ENCODE measurements around the gene KCND3. TPM values are rescaled to one million over a fixed set of nuclear protein-coding genes. Genes with fewer than 3 reads are reported as not detected.

KCND3 gene
- total and polyA plus RNA-seq, 8 donors = 0.87 to 15.8 (median 4.5) TPM

GRCh38 chr1:111795401-111795800 lies 194.1 kb downstream of the KCND3 start:
- no peaks in the 10 kb centered on the region for H3K4me1 ChIP-seq
- DNase-seq = no peak
- H3K27me3 ChIP-seq = peaks cover 0 to 13% (median 0%) of the 10 kb centered on the region in 3 donors
- no peaks in the 10 kb centered on the region for H3K9me3 ChIP-seq
- no peak for TF ChIP-seq POLR2AphosphoS5 (IDR thresholded peaks at IDR 0.05)
- TF ChIP-seq CTCF (IDR thresholded peaks at IDR 0.05) = no peak
- no peak for TF ChIP-seq POLR2A (IDR thresholded peaks at IDR 0.05)
- no peak for TF ChIP-seq EP300 (IDR thresholded peaks at IDR 0.05)
- no peak overlapping the region for H3K27ac ChIP-seq
- whole genome bisulfite sequencing, 5 donors = 67 to 86% (median 85%) methylated on average over 6 of the region's 6 CpGs
- no peaks in the 10 kb centered on the region for H3K36me3 ChIP-seq
- no peak overlapping the region for H3K4me3 ChIP-seq
- intact Hi-C loops (cut with DNase I; ENCODE audit: low total_unique reads) = loop anchor here (10.0 kb wide), 1 partner anchor 189 kb away; the partner anchor contains the start of gene KCND3

- no peak for TF ChIP-seq CTCF (IDR thresholded peaks at IDR 0.05)
- no peak for TF ChIP-seq POLR2AphosphoS5 (IDR thresholded peaks at IDR 0.05)
- no peak for TF ChIP-seq POLR2A (IDR thresholded peaks at IDR 0.05)
- no peak for TF ChIP-seq EP300 (IDR thresholded peaks at IDR 0.05)
- Histone ChIP-seq H3K27ac (no peak overlapping the region), H3K4me1 (peaks cover 0 to 7% (median 6%) of the 10 kb centered on the region in 4 donors), H3K36me3 (no peaks in the 10 kb centered on the region), H3K27me3 (peaks cover 0 to 13% (median 0%) of the 10 kb centered on the region in 3 donors), H3K4me3 (no peak overlapping the region), H3K9me3 (no peaks in the 10 kb centered on the region)
- no peak for DNase-seq
- WGBS, 5 donors = 33 to 69% (median 54%) methylated on average over 2 of the region's 2 CpGs
- intact Hi-C loops (cut with DNase I; ENCODE audit: low total_unique reads) = loop anchor here (10.0 kb wide), 1 partner anchor 191 kb away; the partner anchor contains the start of gene KCND3
Observed at GRCh38 chr1:111793923-111794322, 195.5 kb downstream of the KCND3 start.

GRCh38 chr1:111792249-111792648 lies 197.2 kb downstream of the KCND3 start:
- 44 to 63% (median 50%) methylated on average over 5 of the region's 5 CpGs for WGBS, 5 donors
- Histone ChIP-seq H3K27ac (no peak overlapping the region), H3K4me1 (peaks cover 0 to 10% (median 7%) of the 10 kb centered on the region in 4 donors), H3K27me3 (peaks cover 0 to 13% (median 0%) of the 10 kb centered on the region in 3 donors), H3K36me3 (no peaks in the 10 kb centered on the region), H3K4me3 (no peak overlapping the region), H3K9me3 (no peaks in the 10 kb centered on the region)
- DNase-seq = no peak
- intact Hi-C loops (cut with DNase I; ENCODE audit: low total_unique reads) = loop anchor here (10.0 kb wide), 1 partner anchor 193 kb away; the partner anchor contains the start of gene KCND3
- TF ChIP-seq EP300 (IDR thresholded peaks at IDR 0.05) (no peak), CTCF (IDR thresholded peaks at IDR 0.05) (no peak), POLR2A (IDR thresholded peaks at IDR 0.05) (no peak), POLR2AphosphoS5 (IDR thresholded peaks at IDR 0.05) (no peak)

GRCh38 chr1:111791776-111792175 lies 197.7 kb downstream of the KCND3 start:
- no peak for DNase-seq
- Histone ChIP-seq H3K27me3 (peaks cover 0 to 13% (median 0%) of the 10 kb centered on the region in 3 donors), H3K9me3 (no peaks in the 10 kb centered on the region), H3K36me3 (no peaks in the 10 kb centered on the region), H3K27ac (no peak overlapping the region), H3K4me1 (peaks cover 0 to 10% (median 7%) of the 10 kb centered on the region in 4 donors), H3K4me3 (no peak overlapping the region)
- 64 to 76% (median 74%) methylated on average over 6 of the region's 6 CpGs for WGBS, 5 donors
- intact Hi-C loops (cut with DNase I; ENCODE audit: low total_unique reads) = loop anchor here (10.0 kb wide), 1 partner anchor 193 kb away; the partner anchor contains the start of gene KCND3
- TF ChIP-seq EP300 (IDR thresholded peaks at IDR 0.05) (no peak), POLR2A (IDR thresholded peaks at IDR 0.05) (no peak), CTCF (IDR thresholded peaks at IDR 0.05) (no peak), POLR2AphosphoS5 (IDR thresholded peaks at IDR 0.05) (no peak)
